CD4-positive, alpha-beta T cell treated with Interleukin-1 beta for 1 hour (primary cell): ENCODE measurements around the gene PALLD.

Source experiments
- DNase-seq, 2 donors: peaks; one replicate each; pipeline ENCODE4 v3.0.0-alpha.2; 2020 to 2022

Gene PALLD

DNA sequence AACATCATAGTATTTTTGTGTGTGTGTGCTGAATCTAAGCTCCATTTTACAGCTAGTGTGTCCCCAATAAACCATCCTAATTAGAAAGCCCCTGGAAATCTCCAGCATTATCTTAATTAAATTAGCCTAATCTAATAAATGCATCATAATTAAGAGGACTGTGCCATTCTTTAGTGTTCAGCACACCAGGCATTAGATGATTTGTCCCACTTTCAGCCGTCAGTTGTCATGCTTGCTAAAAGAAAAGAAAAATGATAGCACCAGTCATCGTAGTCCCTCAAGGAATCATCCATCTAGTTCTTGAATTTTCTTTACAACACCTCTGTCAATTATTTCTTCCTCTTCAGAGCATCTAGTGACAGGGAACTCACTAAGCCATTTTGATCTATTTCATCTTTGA lies 155.9 kb downstream of the PALLD start:
- no peak for DNase-seq

DNA sequence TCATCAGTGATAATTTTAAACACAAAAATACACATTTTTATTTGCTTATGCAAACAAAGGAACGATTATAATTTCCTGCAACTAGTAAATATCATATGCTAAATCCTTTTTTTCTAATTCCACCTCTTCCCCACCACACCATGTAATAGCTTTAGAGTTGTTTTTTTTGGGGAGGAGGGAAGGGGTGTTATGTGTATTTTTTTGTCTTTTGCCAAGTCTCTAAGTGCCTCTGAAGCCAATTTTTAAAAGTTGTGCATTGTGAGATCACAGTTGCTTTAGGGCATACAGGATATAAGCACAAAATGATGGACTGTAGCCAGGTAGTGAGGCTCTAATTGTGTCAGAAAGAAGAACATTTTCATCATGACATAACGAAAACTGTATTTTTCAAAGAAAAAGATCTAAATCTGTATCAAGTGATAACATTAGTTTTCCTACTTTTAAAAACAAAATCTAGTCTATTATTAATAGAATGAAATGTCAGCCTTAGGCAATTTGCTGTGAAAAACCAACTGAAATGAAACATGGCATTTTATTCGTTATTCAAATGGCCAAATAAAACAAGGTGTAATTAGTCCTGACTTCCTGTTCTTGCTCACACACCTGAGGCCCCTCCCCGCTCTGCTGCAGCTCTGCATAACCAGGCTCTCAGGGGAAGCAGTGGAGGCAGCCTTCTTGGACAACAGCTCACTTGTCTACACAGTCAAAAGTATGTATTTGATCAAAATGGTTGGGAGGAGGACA lies 157.4 kb downstream of the PALLD start:
- no peak for DNase-seq

DNA sequence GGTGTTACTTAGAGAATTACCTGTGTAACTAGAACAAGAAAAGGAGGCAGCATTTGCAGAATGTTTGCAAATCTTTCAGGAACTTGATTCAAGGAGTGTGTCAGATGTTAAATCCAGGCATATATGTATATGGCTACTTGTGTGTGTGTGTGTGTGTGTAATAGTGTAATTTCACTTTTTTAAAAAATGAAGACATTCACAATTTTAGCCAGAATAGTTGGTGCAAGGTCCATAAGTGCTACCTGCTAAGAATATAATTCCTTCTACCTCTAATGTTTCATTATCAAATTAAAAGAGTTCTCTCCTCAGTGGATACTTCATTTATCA lies 158.0 kb downstream of the PALLD start:
- DNase-seq = no peak

DNA sequence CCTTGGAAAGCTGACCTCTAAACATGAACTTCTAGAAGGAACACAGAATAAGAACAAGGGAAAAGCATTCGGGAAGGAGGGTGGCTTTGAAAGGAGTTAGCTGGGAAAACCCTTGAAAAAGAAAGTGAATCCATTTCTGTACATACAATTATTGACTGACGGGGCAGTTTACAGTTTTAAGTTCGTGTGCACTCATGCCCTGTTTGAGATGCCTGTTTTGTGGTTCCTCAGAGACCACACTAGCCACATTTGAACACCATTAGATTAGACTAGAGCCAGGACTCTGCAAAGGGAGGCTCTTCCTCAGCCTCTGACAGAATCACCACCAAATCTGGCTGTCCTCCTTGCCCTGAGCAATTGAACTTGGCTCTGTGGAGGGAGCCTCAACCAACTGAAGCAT lies 158.3 kb downstream of the PALLD start:
- no peak for DNase-seq

DNA sequence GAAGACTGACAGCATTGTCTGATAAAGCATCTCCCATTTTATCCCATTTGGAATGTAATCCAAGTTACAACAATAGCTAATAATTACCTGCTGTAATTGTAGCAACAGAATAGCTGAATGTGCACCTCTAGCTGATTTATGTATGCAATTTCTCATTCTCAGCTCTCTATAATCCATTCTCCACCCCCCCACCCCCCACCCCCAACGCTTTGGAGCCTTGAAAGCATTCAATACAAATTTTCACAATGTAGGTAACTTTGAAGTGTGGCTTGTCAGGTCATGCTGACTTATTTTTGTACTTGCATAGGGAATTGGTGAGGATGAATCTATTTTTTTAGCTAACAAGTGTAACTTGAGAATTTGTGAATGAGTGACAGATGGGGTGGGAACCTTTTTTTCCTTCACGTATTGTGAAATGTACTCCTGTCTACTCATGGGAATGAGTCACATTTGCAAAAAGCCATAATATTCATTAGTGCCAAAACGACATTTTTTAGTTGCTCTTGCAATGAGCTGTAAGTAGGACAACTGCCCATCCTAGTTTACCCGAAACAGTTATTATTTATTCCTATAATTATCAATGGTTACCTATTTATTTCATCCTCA lies 159.3 kb downstream of the PALLD start:
- no peak for DNase-seq

DNA sequence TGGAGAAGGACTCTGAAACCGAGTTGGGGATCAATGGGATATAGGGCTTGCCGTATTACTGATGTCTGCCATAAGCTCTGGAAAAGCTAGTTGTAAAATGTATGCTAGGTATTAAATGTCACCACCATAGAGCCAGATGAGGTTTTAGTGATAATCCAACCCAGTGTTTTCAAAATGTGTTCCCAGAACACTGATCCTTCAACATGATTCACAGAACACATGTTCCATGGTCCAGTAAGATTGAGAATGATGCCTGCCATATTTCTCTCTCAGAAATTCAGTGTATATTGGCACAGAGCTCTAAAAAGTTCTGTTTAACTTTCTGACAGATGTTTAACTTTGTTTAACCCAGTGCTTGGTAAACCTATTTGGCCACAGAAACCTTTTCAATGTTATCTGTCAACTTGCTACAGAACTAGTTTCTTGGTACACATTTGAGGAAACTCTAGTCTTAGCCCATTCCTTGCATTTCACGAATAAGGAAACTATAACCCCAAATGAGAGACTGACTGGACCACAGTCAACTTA lies 160.2 kb downstream of the PALLD start:
- DNase-seq = no peak

DNA sequence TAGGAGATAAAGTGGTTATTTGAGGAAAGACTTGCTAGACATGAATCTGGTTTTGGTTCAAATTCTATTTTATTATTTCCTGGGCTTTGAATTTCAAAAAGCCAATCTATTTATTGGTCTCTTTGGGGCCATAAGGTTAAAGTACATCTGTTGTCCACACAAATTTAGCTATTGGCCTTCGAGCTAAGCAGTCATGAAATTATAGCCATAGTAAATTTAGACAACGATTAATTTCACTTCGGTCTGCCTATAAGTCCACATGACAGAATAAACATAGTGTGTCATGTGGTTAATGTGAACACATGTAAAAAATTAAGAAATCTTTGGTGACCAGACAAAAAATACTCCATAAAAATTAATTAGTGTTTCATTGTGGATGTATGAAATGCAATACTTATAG lies 161.9 kb downstream of the PALLD start:
- DNase-seq = no peak

DNA sequence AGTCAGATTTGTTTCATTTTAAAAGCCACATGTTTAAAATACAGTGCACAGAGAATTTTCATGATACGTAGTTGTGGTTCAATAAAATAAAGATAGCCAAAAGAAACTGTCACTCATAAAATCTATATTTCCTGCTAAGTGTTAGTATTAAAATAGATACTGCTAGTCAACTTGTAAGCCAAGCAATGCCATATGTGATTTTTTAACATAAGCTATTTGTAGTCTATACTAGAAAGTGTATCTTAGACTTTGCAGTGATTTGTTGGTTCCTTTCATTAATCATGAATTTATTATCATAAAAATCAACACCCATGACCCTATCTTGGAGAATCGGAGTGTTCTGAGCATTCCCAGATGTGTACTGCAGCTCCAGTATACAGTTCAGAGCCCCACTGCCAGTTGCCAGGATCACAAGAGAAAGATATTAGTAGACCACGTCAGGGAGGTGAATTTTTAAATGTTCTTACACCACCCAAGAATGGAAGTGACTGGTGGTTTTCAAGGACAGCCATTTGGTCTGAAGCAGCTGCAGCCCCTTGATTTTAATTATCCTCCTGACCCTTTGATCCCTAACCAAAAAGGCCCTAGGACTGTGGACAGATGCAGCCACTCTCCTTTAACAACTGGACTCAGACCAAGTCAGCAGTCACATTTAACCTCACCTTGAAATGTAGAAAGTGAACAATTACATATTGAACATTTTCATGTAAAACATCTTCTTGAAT lies 163.1 kb downstream of the PALLD start:
- no peak for DNase-seq

DNA sequence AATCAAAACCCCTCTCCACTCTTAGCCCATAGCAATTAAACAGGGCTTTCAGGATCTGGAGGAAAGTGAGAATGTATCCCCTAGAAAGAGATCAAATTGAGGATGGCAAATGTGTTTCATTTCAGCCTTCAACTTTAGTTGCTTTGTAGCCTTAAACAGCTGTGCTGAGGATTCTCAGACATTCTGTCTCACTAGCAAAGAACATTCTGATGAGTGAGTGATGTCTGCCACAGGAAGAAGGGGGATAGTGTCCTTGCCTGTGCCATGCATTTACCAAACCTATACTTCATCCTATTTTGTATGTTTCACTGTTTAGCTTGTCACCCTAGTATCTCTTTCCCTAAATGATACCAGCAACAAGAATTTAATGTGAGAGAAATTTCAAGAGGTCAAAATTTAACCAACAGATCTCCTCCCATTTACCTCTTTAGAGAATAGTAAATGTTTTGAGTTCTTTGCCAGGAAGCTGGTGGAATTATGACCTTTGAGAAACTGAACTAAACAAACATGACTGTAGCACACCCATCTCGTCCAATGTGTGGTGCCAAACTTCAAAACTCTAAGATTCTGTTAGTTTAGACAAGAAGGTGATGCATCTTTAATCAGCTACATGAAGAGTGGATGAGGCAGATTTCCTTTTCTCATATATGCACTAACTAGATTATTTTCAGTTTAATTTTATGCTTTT lies 165.6 kb downstream of the PALLD start:
- no peak for DNase-seq

DNA sequence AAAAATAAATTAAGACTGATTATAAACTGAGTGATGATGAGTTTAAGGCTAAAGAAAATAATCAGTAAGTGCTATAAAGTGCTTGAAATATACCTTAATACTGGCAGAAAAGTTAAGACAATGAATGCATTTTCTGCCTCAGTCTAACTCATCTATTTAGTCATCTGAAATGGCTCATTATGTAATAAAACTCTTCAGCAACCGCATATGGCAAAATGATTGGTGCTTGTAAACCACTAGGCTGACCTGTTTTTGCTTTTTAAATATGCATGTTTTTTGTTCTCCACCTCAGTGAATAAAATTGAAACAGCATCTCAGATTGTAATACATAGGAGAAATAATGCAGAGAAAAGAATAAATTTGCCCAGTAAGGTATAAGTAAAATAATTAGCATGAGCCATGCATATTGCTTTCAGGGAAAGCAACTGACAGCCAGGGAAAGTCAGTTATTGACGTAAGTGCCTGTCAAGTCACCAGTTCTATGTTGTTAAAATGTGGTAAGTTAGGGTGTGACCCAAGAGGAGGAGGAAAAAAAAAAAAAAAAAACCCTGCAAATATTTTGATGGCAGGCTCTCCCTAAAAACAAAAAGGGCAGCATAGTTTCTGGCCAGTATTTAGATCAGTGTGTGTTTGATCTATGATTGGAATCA lies 167.5 kb downstream of the PALLD start:
- no peak for DNase-seq

DNA sequence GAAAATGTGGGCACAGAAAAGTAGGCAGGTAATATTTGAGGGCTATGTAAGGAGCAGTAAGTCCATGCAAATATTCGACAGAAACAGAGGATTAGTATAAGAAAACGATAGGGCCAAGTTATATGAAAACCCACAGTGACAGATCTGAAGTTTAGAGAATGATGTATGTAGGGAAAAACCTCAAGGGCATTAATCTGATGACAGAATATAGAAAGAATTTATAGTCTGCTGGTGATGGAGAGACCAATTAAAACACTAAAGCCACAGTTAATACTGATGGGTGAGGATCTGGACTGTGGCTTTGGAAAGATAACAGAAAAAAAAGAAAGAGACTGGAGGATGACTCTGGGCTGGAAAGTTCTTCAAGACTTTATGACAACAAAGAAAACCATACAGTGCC lies 169.7 kb downstream of the PALLD start:
- DNase-seq = no peak

DNA sequence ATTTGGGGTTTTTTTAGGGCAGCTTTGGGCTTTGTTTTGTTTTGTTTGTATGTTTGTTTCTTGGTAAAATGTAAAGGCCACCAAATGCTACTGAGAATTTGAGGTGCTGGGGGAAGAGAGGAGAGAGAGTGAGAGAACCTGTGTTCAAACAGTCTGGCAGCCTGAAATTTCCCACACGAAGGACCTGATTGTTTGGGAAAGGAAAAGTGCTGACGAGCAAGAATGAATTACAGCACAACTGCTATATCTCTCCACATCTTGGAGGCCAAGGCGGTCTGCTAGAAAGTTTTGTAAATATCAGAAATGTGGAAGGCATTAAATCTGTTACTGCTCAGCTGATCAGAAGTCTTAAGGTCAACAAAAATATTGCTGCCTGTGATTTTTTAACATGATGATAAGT lies 170.5 kb downstream of the PALLD start:
- DNase-seq = no peak

DNA sequence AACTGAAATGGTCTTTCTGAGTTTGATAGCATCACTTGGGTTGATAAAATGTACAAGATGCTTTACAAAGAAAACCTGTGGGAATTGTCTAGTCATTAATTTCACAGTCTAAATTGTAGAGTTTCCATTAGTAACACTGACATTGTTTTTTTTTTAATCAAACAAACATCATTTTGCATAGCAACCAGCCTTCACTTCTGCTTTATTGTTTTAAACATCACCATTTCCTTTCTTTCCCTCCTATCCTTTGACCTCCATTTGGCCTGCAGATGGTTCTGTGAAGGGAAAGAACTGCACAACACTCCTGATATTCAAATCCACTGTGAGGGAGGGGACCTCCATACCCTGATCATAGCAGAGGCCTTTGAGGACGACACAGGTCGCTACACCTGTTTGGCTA lies 171.1 kb downstream of the PALLD start:
- DNase-seq = no peak

DNA sequence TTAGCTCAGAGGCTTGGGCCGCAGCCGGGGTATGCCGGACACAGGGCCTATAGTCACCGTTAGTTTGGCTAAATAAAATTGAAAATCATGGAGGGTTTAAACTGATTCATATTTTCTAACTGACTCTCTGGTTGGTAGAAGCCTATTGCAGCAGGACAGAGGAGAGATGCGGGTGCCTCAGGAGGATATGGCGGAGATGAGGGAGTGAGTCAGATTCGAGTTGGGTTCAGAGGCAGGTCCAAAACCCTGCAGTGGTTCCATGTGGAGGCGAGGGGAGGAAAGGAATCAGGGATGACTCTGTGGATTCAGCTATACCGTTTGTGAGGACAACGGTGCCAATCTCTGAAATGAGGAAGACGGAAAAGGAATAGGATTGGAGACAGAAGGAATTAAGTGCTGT lies 176.6 kb downstream of the PALLD start:
- no peak for DNase-seq

DNA sequence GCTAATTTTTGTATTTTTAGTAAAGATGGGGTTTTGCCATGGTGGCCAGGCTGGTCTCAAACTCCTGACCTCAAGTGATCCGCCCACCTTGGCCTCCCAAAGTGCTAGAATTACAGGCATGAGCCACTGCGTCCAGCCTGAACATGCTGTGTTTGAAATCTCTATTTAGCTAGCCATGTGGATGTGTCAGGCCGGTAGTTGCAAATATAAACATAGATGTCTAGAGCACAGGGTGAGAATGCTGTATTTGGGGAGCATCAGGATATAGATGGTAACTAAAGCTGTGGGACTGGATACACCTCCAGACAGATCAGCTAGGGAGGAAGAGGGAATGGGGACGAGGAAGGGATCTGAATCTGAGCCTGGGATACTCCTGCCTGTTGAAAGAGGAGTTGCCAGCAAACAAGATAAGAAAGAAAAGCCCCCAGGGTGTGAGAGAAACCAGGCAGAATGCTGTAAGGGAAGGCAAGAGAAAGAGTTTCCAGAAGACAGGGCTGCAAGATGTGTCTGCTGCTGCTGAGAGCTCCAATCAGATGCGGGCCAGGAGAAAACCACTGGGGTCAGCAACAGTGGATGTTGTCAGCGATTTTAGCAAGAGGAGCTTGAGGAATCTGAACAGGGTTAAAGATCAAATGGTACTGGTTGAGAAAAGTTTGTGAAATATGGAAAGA lies 177.4 kb downstream of the PALLD start:
- no peak for DNase-seq

DNA sequence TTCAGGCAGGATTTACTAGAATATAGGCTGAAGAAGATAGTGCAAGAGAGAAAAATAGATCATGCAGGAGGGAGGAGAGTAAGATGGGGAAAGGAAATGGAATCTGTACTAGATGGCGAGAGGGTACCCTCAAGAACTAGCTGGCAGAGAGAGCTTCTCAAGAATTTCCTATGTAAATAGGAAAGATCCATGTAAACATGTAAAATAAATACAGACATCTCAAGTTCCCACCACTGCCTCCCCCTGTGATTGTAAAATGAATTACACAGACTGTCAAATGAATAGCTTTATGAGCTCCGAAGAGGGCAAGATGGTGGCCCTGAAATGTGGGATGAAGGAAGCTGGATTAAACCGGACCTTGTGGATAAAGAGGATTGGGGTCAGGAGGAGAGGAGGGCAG lies 178.0 kb downstream of the PALLD start:
- DNase-seq = no peak

DNA sequence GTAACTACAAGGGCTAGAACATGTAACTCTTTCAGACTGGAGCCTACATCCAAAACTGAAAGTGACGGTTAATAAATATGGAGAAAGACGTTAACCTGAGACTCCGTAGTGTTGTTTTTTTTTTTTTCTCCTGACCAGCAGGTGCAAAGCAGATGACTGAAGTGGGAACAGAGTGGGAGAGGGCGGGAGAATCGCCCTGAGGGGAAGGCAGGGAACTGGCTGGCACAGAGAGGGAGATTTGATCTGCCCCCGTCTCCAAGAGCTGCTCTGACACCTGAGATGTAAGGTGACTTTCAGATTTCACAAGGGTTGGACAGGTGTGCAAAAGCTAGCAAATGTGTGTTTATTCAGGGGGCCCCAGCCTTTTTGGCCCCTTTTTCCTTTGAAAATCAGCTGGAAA lies 180.2 kb downstream of the PALLD start:
- no peak for DNase-seq

DNA sequence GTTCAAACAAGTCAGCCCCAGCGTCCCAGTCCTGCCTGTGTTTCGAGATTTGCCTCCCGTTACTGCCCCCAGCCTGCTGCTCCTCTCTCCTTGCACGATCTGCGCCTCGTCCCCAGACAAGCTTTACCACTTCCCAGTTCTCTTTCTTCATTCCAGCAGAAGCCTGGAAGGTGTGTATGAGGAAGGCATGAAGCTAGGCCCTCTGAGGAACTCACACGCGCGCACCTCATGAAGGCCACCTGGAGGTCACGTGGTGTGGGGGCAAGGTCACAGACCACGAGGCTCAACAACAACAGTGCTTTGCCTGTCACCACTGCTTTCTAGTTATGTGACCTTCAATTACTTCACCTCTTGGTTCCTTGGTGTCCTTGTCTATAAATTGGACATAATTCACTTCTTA lies 181.0 kb downstream of the PALLD start:
- no peak for DNase-seq

DNA sequence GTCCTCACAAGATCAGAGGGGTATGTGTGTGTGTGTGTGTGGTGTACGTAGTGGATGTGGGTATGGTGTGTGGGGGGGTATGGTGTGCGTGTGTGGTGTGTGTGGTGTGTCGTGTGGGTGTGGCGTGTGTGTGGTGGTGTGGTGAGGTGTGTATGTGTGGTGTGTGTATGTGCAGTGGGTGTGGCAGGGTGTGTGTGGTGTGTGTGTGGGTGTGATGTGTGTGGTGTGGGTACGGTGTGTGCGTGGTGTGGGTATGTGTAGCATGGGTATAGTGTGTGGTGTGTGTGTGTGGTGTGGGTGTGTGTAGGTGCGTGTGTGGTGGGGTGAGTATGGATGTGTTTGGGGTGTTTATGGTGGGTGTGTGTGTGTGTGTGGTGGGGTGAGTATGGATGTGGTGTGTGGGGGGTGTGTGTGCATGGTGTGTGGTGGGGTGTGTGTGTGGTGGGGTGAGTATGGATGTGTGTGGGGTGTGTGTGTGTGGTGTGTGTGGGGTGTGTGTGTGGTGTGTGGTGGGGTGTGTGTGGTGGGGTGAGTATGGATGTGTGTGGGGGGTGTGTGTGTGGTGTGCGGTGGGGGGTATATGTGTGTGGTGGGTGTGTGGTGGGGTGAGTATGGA lies 182.0 kb downstream of the PALLD start:
- DNase-seq = no peak

DNA sequence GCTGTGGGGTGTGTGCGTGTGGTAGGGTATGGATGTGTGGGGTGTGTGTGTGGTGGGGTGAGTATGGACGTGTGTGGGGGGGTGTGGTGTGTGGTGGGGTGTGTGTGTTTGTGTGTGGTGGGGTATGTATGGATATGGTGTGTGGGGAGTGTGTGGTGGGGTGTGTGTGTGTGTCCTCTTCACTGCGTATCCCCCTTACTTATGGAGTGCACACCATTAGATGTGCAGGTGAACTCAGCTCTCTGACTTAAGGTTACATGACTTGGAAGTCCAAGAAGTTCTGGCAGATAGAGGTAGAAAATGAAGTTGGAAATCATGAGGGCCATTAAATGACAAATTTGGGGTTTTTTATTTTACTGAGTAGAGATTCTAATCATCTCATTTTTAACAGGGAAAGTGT lies 182.5 kb downstream of the PALLD start:
- DNase-seq = no peak

DNA sequence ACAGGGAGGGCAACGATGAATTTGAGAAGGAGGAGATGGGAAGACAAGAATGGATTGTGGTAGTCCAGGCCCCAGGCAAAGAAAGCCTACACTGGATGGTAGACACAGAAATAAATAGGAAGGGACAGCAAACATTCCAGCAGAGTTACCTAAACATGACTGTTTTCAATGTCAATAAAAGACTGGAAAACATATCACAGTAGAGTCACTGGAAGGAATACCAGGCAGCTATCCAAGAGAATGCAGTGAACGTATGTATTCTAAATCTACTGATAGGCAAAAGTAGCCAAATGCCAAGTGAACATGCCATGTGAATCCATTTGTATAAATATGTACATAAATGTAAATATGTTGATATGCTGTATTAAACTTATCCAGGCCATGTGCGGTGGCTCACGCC lies 183.0 kb downstream of the PALLD start:
- no peak for DNase-seq

DNA sequence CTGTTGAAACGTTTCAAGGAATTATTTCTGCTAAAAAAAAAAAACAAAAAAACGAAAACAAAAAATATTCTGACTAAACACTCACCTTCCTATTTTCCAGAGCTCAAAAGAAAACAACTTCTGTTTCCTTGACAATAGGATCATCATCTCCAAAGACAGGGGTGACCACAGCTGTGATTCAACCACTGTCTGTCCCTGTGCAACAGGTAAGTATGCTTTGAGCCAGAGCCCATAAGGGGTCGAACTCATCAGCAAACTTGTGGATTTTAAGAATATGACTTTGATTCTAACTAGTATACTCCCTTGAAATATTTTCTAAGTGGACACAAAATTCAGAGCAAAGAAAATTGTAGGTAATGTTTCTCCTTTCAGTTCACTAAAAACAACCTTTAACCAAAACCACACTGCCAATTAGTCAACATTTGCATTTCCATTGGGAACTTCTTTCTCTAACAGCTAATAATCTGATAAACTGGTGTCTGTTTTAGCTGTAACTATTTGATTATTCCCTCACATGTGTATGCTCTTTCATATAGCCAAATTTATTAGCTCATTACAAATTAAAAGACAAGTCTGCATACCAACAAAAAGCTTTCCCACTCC lies 186.1 kb downstream of the PALLD start:
- DNase-seq = no peak
